SK-N-SH treated with all-trans-retinoic acid at 6 μM for 48 hours (cell line): ENCODE results near the gene ADAM10.

ENCODE experiments used
- ATAC-seq: fragments of 200-7000 bp; cut with Tn5 transposase; 3 replicates; pipeline ENCODE4 v1.9.1; 2020; ENCODE audit warnings: mild to moderate bottlenecking, moderate library complexity
- BACH2 ChIP-seq: fragments of 250-450 bp; sonication (Bioruptor Pico); IDR thresholded peaks from 2 replicates; pipeline ENCODE4 v1.9.0; 2021; ENCODE audit warnings: mild to moderate bottlenecking, borderline replicate concordance
- CSDC2 ChIP-seq: fragments of 250-450 bp; sonication (Bioruptor Pico); IDR thresholded peaks from 2 replicates; pipeline ENCODE4 v1.5.0; 2020; ENCODE audit warnings: mild to moderate bottlenecking, moderate library complexity
- ESRRG ChIP-seq: fragments of 250-450 bp; sonication (Bioruptor Pico); IDR thresholded peaks from 2 replicates; pipeline ENCODE4 v1.6.1; 2021; ENCODE audit warnings: mild to moderate bottlenecking
- GLIS3 ChIP-seq: fragments of 250-450 bp; sonication (Bioruptor Pico); IDR thresholded peaks from 2 replicates; pipeline ENCODE4 v1.5.0; 2020; ENCODE audit warnings: mild to moderate bottlenecking, moderate library complexity
- ISL1 ChIP-seq: fragments of 250-450 bp; sonication (Bioruptor Pico); IDR thresholded peaks from 2 replicates; pipeline ENCODE4 v2.1.2; 2022; ENCODE audit warnings: mild to moderate bottlenecking, moderate library complexity
- OSR1 ChIP-seq: fragments of 250-450 bp; sonication (Bioruptor Pico); IDR thresholded peaks from 2 replicates; pipeline ENCODE4 v1.8.0; 2022; ENCODE audit warnings: moderate library complexity, mild to moderate bottlenecking, inconsistent platforms
- PPARA ChIP-seq: fragments of 250-450 bp; sonication (Bioruptor Pico); IDR thresholded peaks from 2 replicates; pipeline ENCODE4 v1.5.0; 2020; ENCODE audit warnings: mild to moderate bottlenecking, borderline replicate concordance
- RARB ChIP-seq: fragments of 250-450 bp; sonication (Bioruptor Pico); IDR thresholded peaks from 2 replicates; pipeline ENCODE4 v1.8.0; 2021; ENCODE audit warnings: mild to moderate bottlenecking, moderate library complexity
- SNAI2 ChIP-seq: fragments of 250-450 bp; sonication (Bioruptor Pico); IDR thresholded peaks from 2 replicates; pipeline ENCODE4 v1.5.0; 2020; ENCODE audit warnings: mild to moderate bottlenecking, moderate library complexity
- TCF4 ChIP-seq: fragments of 250-450 bp; sonication (Bioruptor Pico); IDR thresholded peaks from 2 replicates; pipeline ENCODE4 v1.8.0; 2021; ENCODE audit warnings: mild to moderate bottlenecking, moderate library complexity, borderline replicate concordance
- TOX ChIP-seq: fragments of 250-450 bp; sonication (Bioruptor Pico); IDR thresholded peaks from 2 replicates; pipeline ENCODE4 v1.8.0; 2021; ENCODE audit warnings: mild to moderate bottlenecking, moderate library complexity, borderline replicate concordance
- ZFP3 ChIP-seq: fragments of 250-450 bp; sonication (Bioruptor Pico); IDR thresholded peaks from 2 replicates; pipeline ENCODE4 v1.5.0; 2020; ENCODE audit warnings: mild to moderate bottlenecking, moderate library complexity
- ZNF565 ChIP-seq: fragments of 450-650 bp; formaldehyde crosslinking; conservative IDR thresholded peaks from 2 replicates; pipeline ENCODE4 v1.5.0; 2020; ENCODE audit warnings: low read depth, mild to moderate bottlenecking, moderate library complexity
- ZNF70 ChIP-seq: fragments of 450-650 bp; formaldehyde crosslinking; IDR thresholded peaks from 2 replicates; pipeline ENCODE4 v1.5.0; 2020; ENCODE audit warnings: mild to moderate bottlenecking, moderate library complexity
- TF ChIP-seq, protein P1 (sequence below): fragments of 250-450 bp; sonication (Bioruptor Pico); IDR thresholded peaks from 2 replicates; pipeline ENCODE4 v1.5.1; 2020; ENCODE audit warnings: low read depth, mild to moderate bottlenecking, moderate library complexity
- TF ChIP-seq, protein P2 (sequence below): fragments of 250-450 bp; sonication (Bioruptor Pico); IDR thresholded peaks from 2 replicates; pipeline ENCODE4 v1.5.1; 2021; ENCODE audit warnings: mild to moderate bottlenecking, moderate library complexity
- TF ChIP-seq, protein P3 (sequence below): fragments of 250-450 bp; sonication (Bioruptor Pico); IDR thresholded peaks from 2 replicates; pipeline ENCODE4 v1.5.0; 2020; ENCODE audit warnings: mild to moderate bottlenecking, moderate library complexity
- TF ChIP-seq, protein P4 (sequence below): fragments of 250-450 bp; sonication (Bioruptor Pico); IDR thresholded peaks from 2 replicates; pipeline ENCODE4 v1.8.0; 2020; ENCODE audit warnings: mild to moderate bottlenecking, moderate library complexity, borderline replicate concordance
- TF ChIP-seq, protein P5 (sequence below): fragments of 250-450 bp; sonication (Bioruptor Pico); IDR thresholded peaks from 2 replicates; pipeline ENCODE4 v1.8.0; 2021; ENCODE audit warnings: low read depth, mild to moderate bottlenecking, moderate library complexity, borderline replicate concordance

Gene ADAM10

DNA sequence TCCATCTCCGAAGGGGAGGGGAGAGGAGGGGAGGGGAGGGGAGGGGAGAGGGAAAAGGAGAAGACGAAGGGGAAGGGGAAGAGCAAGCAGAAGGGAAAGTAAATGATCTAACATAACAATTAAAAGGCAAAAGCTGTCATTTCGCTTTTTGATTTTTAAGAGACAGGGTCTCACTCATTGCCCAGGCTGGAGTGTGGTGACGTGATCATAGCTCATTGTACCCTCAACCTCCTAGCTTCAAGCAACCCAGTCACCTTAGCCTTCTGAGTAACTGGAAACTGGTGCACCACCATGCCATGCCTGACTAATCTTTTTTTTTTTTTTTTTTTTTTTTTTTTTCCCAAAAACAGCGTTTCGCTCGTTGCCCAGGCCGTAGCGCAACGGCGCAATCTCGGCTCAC, 22.6 kb downstream of the ADAM10 start:
- no peak for ATAC-seq
- no peak for TF ChIP-seq ZNF70 (CRISPR knock-in tag)
- no peak for TF ChIP-seq PPARA
- TF ChIP-seq, protein P1, sequence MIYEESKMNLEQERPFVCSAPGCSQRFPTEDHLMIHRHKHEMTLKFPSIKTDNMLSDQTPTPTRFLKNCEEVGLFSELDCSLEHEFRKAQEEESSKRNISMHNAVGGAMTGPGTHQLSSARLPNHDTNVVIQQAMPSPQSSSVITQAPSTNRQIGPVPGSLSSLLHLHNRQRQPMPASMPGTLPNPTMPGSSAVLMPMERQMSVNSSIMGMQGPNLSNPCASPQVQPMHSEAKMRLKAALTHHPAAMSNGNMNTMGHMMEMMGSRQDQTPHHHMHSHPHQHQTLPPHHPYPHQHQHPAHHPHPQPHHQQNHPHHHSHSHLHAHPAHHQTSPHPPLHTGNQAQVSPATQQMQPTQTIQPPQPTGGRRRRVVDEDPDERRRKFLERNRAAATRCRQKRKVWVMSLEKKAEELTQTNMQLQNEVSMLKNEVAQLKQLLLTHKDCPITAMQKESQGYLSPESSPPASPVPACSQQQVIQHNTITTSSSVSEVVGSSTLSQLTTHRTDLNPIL (CRISPR knock-in tag): no peak
- TF ChIP-seq ZFP3 (CRISPR knock-in tag): no peak
- no peak for TF ChIP-seq TCF4 (CRISPR knock-in tag)
- TF ChIP-seq BACH2 (CRISPR knock-in tag): no peak
- no peak for TF ChIP-seq OSR1 (CRISPR knock-in tag)

DNA sequence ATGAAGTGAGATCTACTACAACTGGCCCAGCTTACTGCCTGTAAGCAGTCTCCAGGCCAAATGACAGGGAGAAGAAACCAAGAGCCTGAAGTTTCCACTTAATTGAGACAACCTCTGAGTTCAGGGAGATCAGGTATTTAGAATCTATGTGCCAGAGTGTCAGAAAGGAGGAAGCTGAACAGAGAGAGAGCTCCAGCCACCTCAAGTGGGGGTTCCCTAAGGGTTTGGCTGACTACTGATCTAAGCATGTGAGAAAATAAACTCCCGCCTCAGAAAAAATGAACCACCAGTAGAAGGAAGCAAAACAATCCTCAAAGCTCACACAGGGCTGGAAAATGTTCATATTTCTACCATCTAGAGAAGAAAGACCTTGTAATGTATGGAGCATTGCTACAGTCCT, 25.0 kb downstream of the ADAM10 start:
- ATAC-seq: no peak
- TF ChIP-seq, protein P1 (CRISPR knock-in tag): no peak
- TF ChIP-seq ESRRG (CRISPR knock-in tag): no peak
- no peak for TF ChIP-seq BACH2 (CRISPR knock-in tag)
- no peak for TF ChIP-seq PPARA
- no peak for TF ChIP-seq CSDC2 (CRISPR knock-in tag)
- no peak for TF ChIP-seq SNAI2 (CRISPR knock-in tag)
- TF ChIP-seq, protein P2, sequence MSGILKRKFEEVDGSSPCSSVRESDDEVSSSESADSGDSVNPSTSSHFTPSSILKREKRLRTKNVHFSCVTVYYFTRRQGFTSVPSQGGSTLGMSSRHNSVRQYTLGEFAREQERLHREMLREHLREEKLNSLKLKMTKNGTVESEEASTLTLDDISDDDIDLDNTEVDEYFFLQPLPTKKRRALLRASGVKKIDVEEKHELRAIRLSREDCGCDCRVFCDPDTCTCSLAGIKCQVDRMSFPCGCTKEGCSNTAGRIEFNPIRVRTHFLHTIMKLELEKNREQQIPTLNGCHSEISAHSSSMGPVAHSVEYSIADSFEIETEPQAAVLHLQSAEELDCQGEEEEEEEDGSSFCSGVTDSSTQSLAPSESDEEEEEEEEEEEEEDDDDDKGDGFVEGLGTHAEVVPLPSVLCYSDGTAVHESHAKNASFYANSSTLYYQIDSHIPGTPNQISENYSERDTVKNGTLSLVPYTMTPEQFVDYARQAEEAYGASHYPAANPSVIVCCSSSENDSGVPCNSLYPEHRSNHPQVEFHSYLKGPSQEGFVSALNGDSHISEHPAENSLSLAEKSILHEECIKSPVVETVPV (CRISPR knock-in tag): no peak
- TF ChIP-seq ZNF70 (CRISPR knock-in tag): no peak
- no peak for TF ChIP-seq GLIS3 (CRISPR knock-in tag)
- TF ChIP-seq TOX (CRISPR knock-in tag): no peak
- TF ChIP-seq ZNF565 (CRISPR knock-in tag): no peak

DNA sequence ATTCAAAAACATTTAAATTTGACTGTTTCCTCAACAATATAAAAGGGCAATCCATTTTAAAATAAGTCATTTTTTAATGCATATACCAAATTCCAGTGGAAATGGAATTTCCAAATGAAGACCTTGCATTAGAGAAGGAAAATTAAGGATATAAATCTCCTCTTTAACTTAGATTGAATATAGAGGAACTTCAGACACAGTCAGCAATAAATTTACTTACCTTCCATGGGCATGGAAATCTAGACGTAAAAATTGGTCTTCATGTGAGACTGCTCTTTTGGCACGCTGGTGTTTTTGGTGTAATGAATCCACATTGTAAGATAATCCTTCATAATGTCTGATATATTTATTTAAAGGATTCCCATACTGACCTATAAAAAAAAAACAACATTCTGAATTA, 32.1 kb downstream of the ADAM10 start:
- no peak for ATAC-seq
- TF ChIP-seq TCF4 (CRISPR knock-in tag) (no peak), TOX (CRISPR knock-in tag) (no peak), RARB (no peak), ISL1 (no peak)

DNA sequence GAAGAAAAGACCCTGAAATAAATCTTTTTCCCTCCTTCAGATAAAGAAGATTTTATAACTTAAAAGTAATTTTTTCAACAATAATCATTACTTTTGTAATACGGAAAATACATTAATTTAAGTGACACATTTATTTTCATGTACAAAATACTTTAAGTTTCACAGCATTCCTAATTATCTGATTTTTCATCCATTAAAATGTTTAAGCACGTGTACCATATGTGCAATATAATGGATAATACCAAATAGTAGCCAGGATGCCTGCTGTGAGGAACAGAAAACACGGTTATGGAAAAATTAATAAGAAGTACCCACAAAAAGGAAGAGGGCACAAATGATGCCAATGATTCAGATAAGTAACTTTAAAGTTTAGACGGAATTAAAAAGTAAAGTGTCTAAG, 33.5 kb downstream of the ADAM10 start:
- TF ChIP-seq, protein P3, sequence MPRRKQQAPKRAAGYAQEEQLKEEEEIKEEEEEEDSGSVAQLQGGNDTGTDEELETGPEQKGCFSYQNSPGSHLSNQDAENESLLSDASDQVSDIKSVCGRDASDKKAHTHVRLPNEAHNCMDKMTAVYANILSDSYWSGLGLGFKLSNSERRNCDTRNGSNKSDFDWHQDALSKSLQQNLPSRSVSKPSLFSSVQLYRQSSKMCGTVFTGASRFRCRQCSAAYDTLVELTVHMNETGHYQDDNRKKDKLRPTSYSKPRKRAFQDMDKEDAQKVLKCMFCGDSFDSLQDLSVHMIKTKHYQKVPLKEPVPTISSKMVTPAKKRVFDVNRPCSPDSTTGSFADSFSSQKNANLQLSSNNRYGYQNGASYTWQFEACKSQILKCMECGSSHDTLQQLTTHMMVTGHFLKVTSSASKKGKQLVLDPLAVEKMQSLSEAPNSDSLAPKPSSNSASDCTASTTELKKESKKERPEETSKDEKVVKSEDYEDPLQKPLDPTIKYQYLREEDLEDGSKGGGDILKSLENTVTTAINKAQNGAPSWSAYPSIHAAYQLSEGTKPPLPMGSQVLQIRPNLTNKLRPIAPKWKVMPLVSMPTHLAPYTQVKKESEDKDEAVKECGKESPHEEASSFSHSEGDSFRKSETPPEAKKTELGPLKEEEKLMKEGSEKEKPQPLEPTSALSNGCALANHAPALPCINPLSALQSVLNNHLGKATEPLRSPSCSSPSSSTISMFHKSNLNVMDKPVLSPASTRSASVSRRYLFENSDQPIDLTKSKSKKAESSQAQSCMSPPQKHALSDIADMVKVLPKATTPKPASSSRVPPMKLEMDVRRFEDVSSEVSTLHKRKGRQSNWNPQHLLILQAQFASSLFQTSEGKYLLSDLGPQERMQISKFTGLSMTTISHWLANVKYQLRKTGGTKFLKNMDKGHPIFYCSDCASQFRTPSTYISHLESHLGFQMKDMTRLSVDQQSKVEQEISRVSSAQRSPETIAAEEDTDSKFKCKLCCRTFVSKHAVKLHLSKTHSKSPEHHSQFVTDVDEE (CRISPR knock-in tag): no peak
- TF ChIP-seq ZFP3 (CRISPR knock-in tag) (no peak), OSR1 (CRISPR knock-in tag) (no peak), ESRRG (CRISPR knock-in tag) (no peak), TCF4 (CRISPR knock-in tag) (no peak), ZNF565 (CRISPR knock-in tag) (no peak), TOX (CRISPR knock-in tag) (no peak), BACH2 (CRISPR knock-in tag) (no peak), CSDC2 (CRISPR knock-in tag) (no peak), ISL1 (no peak), GLIS3 (CRISPR knock-in tag) (no peak)
- TF ChIP-seq, protein P4, sequence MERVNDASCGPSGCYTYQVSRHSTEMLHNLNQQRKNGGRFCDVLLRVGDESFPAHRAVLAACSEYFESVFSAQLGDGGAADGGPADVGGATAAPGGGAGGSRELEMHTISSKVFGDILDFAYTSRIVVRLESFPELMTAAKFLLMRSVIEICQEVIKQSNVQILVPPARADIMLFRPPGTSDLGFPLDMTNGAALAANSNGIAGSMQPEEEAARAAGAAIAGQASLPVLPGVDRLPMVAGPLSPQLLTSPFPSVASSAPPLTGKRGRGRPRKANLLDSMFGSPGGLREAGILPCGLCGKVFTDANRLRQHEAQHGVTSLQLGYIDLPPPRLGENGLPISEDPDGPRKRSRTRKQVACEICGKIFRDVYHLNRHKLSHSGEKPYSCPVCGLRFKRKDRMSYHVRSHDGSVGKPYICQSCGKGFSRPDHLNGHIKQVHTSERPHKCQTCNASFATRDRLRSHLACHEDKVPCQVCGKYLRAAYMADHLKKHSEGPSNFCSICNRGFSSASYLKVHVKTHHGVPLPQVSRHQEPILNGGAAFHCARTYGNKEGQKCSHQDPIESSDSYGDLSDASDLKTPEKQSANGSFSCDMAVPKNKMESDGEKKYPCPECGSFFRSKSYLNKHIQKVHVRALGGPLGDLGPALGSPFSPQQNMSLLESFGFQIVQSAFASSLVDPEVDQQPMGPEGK (CRISPR knock-in tag): no peak
- TF ChIP-seq, protein P5, sequence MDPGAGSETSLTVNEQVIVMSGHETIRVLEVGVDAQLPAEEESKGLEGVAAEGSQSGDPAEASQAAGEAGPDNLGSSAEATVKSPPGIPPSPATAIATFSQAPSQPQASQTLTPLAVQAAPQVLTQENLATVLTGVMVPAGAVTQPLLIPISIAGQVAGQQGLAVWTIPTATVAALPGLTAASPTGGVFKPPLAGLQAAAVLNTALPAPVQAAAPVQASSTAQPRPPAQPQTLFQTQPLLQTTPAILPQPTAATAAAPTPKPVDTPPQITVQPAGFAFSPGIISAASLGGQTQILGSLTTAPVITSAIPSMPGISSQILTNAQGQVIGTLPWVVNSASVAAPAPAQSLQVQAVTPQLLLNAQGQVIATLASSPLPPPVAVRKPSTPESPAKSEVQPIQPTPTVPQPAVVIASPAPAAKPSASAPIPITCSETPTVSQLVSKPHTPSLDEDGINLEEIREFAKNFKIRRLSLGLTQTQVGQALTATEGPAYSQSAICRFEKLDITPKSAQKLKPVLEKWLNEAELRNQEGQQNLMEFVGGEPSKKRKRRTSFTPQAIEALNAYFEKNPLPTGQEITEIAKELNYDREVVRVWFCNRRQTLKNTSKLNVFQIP (CRISPR knock-in tag): no peak
- TF ChIP-seq, protein P2 (CRISPR knock-in tag): no peak
- TF ChIP-seq, all 23 proteins: peak for 0
- ATAC-seq: no peak
